BE2C (cell line): ENCODE measurements around the gene SPECC1L.

ENCODE experiments used
- DNase-seq: peaks from one replicate; pipeline ENCODE4 v3.0.0-alpha.2; 2020
- H3K27me3 ChIP-seq: fragments of 250-450 bp; sonication (Bioruptor Pico); 2 replicates; pipeline ENCODE4 v1.5.1; 2020; ENCODE audit warnings: mild to moderate bottlenecking
- H3K36me3 ChIP-seq: fragments of 250-450 bp; sonication (Bioruptor Pico); 2 replicates; pipeline ENCODE4 v1.5.1; 2020; ENCODE audit warnings: mild to moderate bottlenecking
- H3K4me1 ChIP-seq: fragments of 250-450 bp; sonication (Bioruptor Pico); 2 replicates; pipeline ENCODE4 v1.5.1; 2020
- H3K4me3 ChIP-seq: 2 replicates; pipeline ENCODE4 v1.5.1; 2011; ENCODE audit warnings: low read depth, low read length
- H3K9me3 ChIP-seq: fragments of 250-450 bp; sonication (Bioruptor Pico); 2 replicates; pipeline ENCODE4 v1.5.1; 2020
- CTCF ChIP-seq: IDR thresholded peaks from 2 replicates; pipeline ENCODE4 v1.5.1; 2012; ENCODE audit warnings: mild to moderate bottlenecking, low read depth, low read length

Gene SPECC1L

GRCh38 chr22:24424001-24424900 lies 153.6 kb downstream of the SPECC1L start:
- Histone ChIP-seq H3K27me3 (no peaks in the 10 kb centered on the region), H3K4me3 (no peak overlapping the region), H3K9me3 (no peaks in the 10 kb centered on the region), H3K36me3 (no peaks in the 10 kb centered on the region; the same call in 1 of the 2 replicates), H3K4me1 (peaks cover 27% of the 10 kb centered on the region)
- DNase-seq, result no peak
- TF ChIP-seq CTCF, result no peak

- H3K4me3 ChIP-seq, result no peak overlapping the region
- DNase-seq, result no peak
- peaks cover 26% of the 10 kb centered on the region for H3K4me1 ChIP-seq
- no peaks in the 10 kb centered on the region for H3K9me3 ChIP-seq
- H3K36me3 ChIP-seq, result no peaks in the 10 kb centered on the region
- no peak for TF ChIP-seq CTCF
- no peaks in the 10 kb centered on the region for H3K27me3 ChIP-seq
Observed at GRCh38 chr22:24424901-24425775, 154.5 kb downstream of the SPECC1L start.

GRCh38 chr22:24426436-24426835 lies 155.8 kb downstream of the SPECC1L start:
- Histone ChIP-seq H3K36me3 (no peaks in the 10 kb centered on the region), H3K4me1 (peaks cover 24% of the 10 kb centered on the region), H3K27me3 (no peaks in the 10 kb centered on the region), H3K4me3 (no peak overlapping the region), H3K9me3 (no peaks in the 10 kb centered on the region)
- TF ChIP-seq CTCF, result no peak
- DNase-seq, result no peak

GRCh38 chr22:24426851-24427499 lies 156.3 kb downstream of the SPECC1L start:
- no peaks in the 10 kb centered on the region for H3K27me3 ChIP-seq
- peaks cover 30% of the 10 kb centered on the region for H3K4me1 ChIP-seq
- no peaks in the 10 kb centered on the region for H3K9me3 ChIP-seq
- DNase-seq, result no peak
- no peak for TF ChIP-seq CTCF
- H3K4me3 ChIP-seq, result no peak overlapping the region
- H3K36me3 ChIP-seq, result no peaks in the 10 kb centered on the region

GRCh38 chr22:24427500-24428164 lies 157.0 kb downstream of the SPECC1L start, which contains the start of gene ADORA2A:
ADORA2A (plus strand) TSS chr22:24427599; CDS start chr22:24433405, 5,806 bp downstream.
- H3K27me3 ChIP-seq, result no peaks in the 10 kb centered on the region
- DNase-seq, result no peak
- H3K9me3 ChIP-seq, result no peaks in the 10 kb centered on the region
- TF ChIP-seq CTCF, result no peak
- no peaks in the 10 kb centered on the region for H3K36me3 ChIP-seq
- H3K4me3 ChIP-seq, result no peak within 1 kb of the TSS
- peaks cover 36% of the 10 kb centered on the region for H3K4me1 ChIP-seq
